Upper lobe of left lung (tissue), 4 donors: ENCODE data around the gene MSH3.

Experiments used
- POLR2A ChIP-seq, 4 donors: fragments of 450-650 bp; IDR thresholded peaks; one replicate each; pipeline ENCODE4 v1.5.1; 2016 to 2017; ENCODE audit warnings: antibody characterized with exemption in 4 of 4, mild to moderate bottlenecking in 2 of 4
- TF ChIP-seq, protein P1 (sequence below), 6 experiments: fragments of 450-650 bp in 4 of 6; fragments of 200-600 bp in 2 of 6; sonication (generic) in 2 of 6; IDR thresholded peaks; one replicate each; pipeline ENCODE4 v1.5.1; 2016 to 2019; ENCODE audit warnings: antibody characterized with exemption in 6 of 6

GRCh38 chr5:80877592-80877991 lies 223.1 kb downstream of the MSH3 start:
- TF ChIP-seq, protein P1, sequence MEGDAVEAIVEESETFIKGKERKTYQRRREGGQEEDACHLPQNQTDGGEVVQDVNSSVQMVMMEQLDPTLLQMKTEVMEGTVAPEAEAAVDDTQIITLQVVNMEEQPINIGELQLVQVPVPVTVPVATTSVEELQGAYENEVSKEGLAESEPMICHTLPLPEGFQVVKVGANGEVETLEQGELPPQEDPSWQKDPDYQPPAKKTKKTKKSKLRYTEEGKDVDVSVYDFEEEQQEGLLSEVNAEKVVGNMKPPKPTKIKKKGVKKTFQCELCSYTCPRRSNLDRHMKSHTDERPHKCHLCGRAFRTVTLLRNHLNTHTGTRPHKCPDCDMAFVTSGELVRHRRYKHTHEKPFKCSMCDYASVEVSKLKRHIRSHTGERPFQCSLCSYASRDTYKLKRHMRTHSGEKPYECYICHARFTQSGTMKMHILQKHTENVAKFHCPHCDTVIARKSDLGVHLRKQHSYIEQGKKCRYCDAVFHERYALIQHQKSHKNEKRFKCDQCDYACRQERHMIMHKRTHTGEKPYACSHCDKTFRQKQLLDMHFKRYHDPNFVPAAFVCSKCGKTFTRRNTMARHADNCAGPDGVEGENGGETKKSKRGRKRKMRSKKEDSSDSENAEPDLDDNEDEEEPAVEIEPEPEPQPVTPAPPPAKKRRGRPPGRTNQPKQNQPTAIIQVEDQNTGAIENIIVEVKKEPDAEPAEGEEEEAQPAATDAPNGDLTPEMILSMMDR (IDR thresholded peaks at IDR 0.05) = no peak
- no peak for TF ChIP-seq POLR2A (IDR thresholded peaks at IDR 0.05)
